ENCODE data around the gene PLET1.
A peak's percentile ranks its signal among the peaks of the same experiment; 100 is the strongest.

Gene PLET1

GRCh38 chr11:112226062-112226830 is 34.4 kb downstream of the PLET1 start, which contains the start of gene PTS:
Gene PTS, plus strand, starts transcription at chr11:112226428. Its CDS starts 16 bp downstream, at chr11:112226444.
- TF ChIP-seq CTCF (IDR thresholded peaks at IDR 0.05; ENCODE audit: low read length) (no peak), EZH2 (optimal IDR thresholded peaks at IDR 0.05; ENCODE audit: low read depth, low read length) (no peak), EZH2phosphoT487 (IDR thresholded peaks at IDR 0.05; ENCODE audit: low read length) (no peak)
- Histone ChIP-seq H3F3A (ENCODE audit: insufficient read depth, low read length) (no peaks in the 10 kb centered on the region), H3K79me2 (ENCODE audit: low read length) (peaks cover 26% of the 10 kb centered on the region), H3K4me1 (ENCODE audit: low read length) (0 out of 2 replicates have a peak, but pooled peaks cover 6% of the 10 kb centered on the region), H3K4me2 (ENCODE audit: low read depth, low read length) (peak within 1 kb of the TSS; percentile 87), H3K9ac (ENCODE audit: low read length) (peak within 1 kb of the TSS; percentile 75), H3K9me2 (replicated peaks; ENCODE audit: insufficient read depth, low read length) (no peaks in the 10 kb centered on the region), H3K4me3 (ENCODE audit: low read length) (peak within 1 kb of the TSS; percentile 68), H2AFZ (ENCODE audit: low read length) (peak within 1 kb of the TSS; percentile 80), H3K36me3 (replicated peaks; ENCODE audit: insufficient read depth, low read length) (no peaks in the 10 kb centered on the region), H3K9me3 (replicated peaks; ENCODE audit: insufficient read depth, low read length) (no peaks in the 10 kb centered on the region), H4K20me1 (ENCODE audit: insufficient read depth, low read length) (no peaks in the 10 kb centered on the region), H3K27ac (ENCODE audit: low read length) (peak within 1 kb of the TSS; percentile 57), H3K27me3 (replicated peaks; ENCODE audit: insufficient read depth, low read length) (no peaks in the 10 kb centered on the region)
- peak; percentile 90 for DNase-seq

GRCh38 chr11:112225753-112226061 is 35.0 kb downstream of the PLET1 start:
- no peaks in the 10 kb centered on the region for H3K27me3 ChIP-seq (replicated peaks; ENCODE audit: insufficient read depth, low read length)
- peak overlapping the region; percentile 57 for H3K27ac ChIP-seq (ENCODE audit: low read length)
- no peaks in the 10 kb centered on the region for H3F3A ChIP-seq (ENCODE audit: insufficient read depth, low read length)
- H3K4me2 ChIP-seq (ENCODE audit: low read depth, low read length), result peak overlapping the region; percentile 58
- TF ChIP-seq EZH2phosphoT487 (IDR thresholded peaks at IDR 0.05; ENCODE audit: low read length) (no peak), EZH2 (optimal IDR thresholded peaks at IDR 0.05; ENCODE audit: low read depth, low read length) (no peak), CTCF (IDR thresholded peaks at IDR 0.05; ENCODE audit: low read length) (no peak)
- H3K9ac ChIP-seq (ENCODE audit: low read length), result peak overlapping the region; percentile 75
- peak overlapping the region; percentile 44 for H2AFZ ChIP-seq (ENCODE audit: low read length)
- no peaks in the 10 kb centered on the region for H4K20me1 ChIP-seq (ENCODE audit: insufficient read depth, low read length)
- 0 out of 2 replicates have a peak, but pooled peaks cover 6% of the 10 kb centered on the region for H3K4me1 ChIP-seq (ENCODE audit: low read length)
- DNase-seq, result no peak
- H3K4me3 ChIP-seq (ENCODE audit: low read length), result peak overlapping the region; percentile 68
- peaks cover 26% of the 10 kb centered on the region for H3K79me2 ChIP-seq (ENCODE audit: low read length)
- no peaks in the 10 kb centered on the region for H3K36me3 ChIP-seq (replicated peaks; ENCODE audit: insufficient read depth, low read length)
- no peaks in the 10 kb centered on the region for H3K9me3 ChIP-seq (replicated peaks; ENCODE audit: insufficient read depth, low read length)
- no peaks in the 10 kb centered on the region for H3K9me2 ChIP-seq (replicated peaks; ENCODE audit: insufficient read depth, low read length)

GRCh38 chr11:112223754-112224532 is 36.7 kb downstream of the PLET1 start:
- no peak for TF ChIP-seq CTCF (IDR thresholded peaks at IDR 0.05; ENCODE audit: low read length)
- TF ChIP-seq EZH2 (optimal IDR thresholded peaks at IDR 0.05; ENCODE audit: low read depth, low read length), result no peak
- no peak for TF ChIP-seq EZH2phosphoT487 (IDR thresholded peaks at IDR 0.05; ENCODE audit: low read length)
- H3K9me3 ChIP-seq (replicated peaks; ENCODE audit: insufficient read depth, low read length), result no peaks in the 10 kb centered on the region
- no peaks in the 10 kb centered on the region for H3K36me3 ChIP-seq (replicated peaks; ENCODE audit: insufficient read depth, low read length)

More at GRCh38 chr11:112223754-112224532, 36.7 kb downstream of the PLET1 start:
- H3K4me3 ChIP-seq (ENCODE audit: low read length), result no peak overlapping the region
- no peak overlapping the region for H3K9ac ChIP-seq (ENCODE audit: low read length)
- no peak for DNase-seq
- no peaks in the 10 kb centered on the region for H3K27me3 ChIP-seq (replicated peaks; ENCODE audit: insufficient read depth, low read length)
- H3K4me1 ChIP-seq (ENCODE audit: low read length), result 0 out of 2 replicates have a peak, but pooled peaks cover 6% of the 10 kb centered on the region
- H3K4me2 ChIP-seq (ENCODE audit: low read depth, low read length), result no peak overlapping the region
- no peaks in the 10 kb centered on the region for H4K20me1 ChIP-seq (ENCODE audit: insufficient read depth, low read length)
- H3K27ac ChIP-seq (ENCODE audit: low read length), result no peak overlapping the region
- no peaks in the 10 kb centered on the region for H3K9me2 ChIP-seq (replicated peaks; ENCODE audit: insufficient read depth, low read length)
- H2AFZ ChIP-seq (ENCODE audit: low read length), result no peak overlapping the region
- no peaks in the 10 kb centered on the region for H3F3A ChIP-seq (ENCODE audit: insufficient read depth, low read length)
- H3K79me2 ChIP-seq (ENCODE audit: low read length), result peaks cover 25% of the 10 kb centered on the region

Data from MM.1S (cell line).